Measurements from ENCODE around the gene NAT8L.
A peak's percentile ranks its signal among the peaks of the same experiment; 100 is the strongest.
"Not testable (repeated sequence)": the region's sequence is repeated elsewhere in the genome, so short reads cannot be mapped to it uniquely, and the experiment has no call there.

Gene NAT8L, protein sequence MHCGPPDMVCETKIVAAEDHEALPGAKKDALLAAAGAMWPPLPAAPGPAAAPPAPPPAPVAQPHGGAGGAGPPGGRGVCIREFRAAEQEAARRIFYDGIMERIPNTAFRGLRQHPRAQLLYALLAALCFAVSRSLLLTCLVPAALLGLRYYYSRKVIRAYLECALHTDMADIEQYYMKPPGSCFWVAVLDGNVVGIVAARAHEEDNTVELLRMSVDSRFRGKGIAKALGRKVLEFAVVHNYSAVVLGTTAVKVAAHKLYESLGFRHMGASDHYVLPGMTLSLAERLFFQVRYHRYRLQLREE

DNA sequence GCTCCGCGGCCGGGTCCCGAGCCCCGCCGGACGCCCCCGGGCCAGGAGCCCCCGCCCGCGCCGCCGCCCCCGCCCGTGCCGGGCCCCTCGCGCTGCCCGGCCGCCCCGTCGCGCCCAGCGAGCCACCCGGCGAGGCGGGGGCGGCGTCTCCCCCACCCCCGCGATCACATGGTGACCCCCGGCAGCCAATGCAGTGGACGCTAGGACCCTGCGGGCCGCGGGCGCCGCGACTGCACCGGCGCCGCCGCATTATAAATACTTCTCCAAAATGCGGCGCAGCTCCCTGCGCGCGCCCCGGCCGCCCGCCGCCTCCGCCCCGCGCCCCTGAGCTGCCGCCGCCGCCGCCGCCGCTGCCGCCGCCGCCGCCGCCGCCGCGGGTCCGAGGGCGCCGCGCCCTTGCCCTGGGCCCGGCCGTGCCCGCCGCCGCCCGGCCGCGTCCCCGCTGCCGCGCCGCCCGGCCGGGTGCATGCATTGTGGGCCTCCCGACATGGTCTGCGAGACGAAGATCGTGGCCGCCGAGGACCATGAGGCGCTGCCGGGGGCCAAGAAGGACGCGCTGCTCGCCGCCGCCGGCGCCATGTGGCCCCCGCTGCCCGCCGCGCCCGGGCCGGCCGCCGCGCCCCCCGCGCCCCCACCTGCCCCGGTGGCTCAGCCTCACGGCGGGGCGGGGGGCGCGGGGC is at the start of gene NAT8L:
TSS of gene NAT8L (plus strand) at position 282 of the 680 bp plus-strand sequence. CDS start at position 467, 185 bp downstream.
- no peak for DNase-seq

DNA sequence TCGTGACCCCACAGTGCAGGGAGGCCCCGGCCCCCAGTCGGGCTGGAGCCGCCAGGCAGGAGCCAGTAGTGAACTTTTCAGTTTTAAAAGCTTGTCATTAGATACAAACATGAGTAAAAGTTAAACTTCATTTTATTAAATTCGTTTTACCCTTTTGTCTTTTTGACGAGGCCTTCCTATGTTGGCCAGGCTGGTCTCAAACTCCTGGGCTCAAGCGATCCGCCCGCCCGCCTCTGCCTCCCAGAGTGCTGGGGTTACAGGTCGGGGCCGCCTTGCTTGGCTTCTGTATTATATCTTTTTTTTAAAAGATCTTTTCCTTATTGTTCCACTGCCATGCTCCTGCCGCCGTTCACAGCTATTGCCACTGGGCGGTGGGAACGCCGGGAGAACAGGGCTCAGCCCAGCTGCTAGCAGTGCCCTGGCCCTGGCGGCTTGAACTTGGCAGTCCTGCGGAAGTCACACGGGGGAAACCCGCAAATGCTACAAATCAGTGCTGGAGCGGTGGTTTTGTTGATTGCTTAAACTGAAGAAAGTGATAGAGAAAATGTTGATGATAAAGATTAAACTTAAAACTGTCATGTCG is 49.4 kb upstream of the NAT8L start:
- DNase-seq, result peak; percentile 64 to 68

DNA sequence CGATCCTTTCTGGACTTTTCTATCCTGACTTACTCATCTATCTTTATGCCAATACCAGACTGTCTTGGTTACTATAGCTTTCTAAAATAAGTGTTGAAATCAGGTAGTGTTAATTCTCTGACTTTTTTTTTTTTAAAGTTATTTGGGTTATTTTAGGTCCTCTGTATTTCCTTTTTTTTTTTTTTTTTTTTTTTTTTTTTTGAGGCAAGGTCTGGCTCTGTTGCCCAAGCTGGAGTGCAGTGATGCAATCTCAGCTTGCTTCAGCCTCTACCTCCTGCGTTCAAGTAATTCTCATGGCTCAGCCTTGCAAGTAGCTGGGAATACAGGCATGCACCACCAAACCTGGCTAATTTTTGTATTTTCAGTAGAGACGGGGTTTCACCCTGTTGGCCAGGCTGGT is 47.5 kb upstream of the NAT8L start:
- DNase-seq, result no peak

DNA sequence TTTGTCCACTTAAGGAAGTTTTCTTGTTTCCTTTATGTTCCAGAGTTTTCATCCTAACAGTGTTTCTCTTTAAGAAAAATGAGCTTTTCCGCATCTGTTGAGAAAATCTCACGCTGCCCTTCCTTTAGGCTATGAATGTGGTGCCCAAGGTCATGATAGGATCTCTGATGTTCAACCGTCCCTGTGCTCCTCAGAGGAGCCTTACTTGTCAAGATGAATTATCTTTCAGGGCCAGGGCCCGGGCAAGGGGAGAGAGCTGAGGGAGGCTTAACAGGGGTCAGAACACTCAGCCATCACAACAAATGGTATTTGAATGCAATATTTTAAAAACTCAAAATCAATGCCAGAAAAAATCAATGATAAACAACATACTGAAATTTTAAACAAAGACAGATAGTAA is 44.1 kb upstream of the NAT8L start:
- DNase-seq, result no peak

DNA sequence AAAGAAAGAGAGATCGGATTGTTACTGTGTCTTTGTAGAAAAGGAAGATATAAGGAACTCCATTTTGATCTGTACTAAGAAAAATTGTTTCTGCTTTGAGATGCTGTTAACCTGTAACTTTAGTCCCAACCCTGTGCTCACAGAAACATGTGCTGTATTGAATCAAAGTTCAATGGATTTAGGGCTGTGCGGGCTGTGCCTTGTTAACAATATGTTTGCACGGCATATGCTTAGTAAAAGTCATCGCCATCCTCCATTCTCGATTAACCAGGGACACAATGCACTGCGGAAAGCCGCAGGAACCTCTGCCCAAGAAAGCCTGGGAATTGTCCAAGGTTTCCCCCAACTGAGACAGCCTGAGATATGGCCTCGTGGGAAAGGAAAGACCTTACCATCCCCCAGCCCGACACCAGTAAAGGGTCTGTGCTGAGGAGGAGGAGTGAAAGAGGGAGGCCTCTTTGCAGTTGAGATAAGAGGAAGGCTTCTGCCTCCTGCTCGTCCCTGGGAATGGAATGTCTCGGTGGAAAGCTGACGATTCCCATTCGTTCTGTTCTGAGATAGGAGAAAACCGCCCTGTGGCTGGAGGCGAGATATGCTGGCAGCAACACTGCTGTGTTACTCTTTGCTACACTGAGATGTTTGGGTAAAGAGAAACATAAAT is 37.6 kb upstream of the NAT8L start:
- DNase-seq, result not testable (repeated sequence)

DNA sequence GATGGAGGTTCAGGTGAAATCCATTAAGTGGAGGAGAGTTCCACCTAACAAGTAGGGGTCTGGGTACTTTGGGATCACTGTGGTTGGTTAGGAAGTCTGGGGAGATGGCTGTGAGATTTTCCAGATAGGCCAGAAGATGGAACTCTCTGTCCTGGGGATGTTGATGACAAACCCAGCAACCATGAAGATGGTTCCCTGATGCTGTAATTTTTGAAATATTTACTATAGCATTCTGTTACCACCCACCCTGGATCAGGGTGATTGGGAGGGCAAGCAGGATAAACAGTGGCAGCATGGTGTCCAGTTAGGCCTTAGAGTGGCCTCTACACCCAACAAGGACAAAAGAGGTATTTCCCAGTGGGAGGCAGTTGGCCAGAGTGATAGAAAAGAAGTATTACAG is 34.4 kb upstream of the NAT8L start:
- DNase-seq, result no peak

DNA sequence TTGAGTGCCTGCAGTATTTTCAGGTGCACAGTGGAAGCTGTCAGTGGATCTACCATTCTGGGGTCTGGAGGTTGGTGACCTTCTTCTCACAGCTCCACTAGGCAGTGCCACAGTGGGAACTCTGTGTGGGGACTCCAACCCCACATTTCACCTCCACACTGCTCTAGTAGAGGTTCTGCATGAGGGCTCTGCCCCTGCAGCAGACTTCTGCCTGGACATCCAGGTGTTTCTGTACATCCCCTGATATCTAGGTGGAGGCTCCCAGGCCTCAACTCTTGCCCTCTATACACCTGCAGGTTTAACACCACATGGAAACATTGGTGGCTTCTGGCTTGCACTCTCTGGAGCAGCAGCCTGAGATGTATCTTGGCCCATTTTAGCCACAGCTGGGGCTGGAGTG is 33.3 kb upstream of the NAT8L start:
- no peak for DNase-seq

DNA sequence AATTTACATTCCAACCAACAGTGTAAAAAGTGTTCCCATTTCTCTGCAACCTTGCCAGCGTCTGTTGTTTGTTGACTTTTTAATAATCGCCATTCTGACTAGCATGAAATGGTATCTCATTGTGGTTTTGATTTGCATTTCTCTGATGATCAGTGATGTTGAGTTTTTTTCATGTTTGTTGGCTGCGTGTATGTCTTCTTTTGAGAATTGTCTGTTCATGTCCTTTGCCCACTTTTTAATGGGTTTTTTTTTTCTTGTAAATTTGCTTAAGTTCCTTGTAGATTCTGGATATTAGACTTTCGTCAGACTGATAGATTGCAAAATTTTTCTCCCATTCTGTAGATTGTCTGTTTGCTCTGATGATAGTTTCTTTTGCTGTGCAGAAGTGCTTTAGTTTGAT is 32.0 kb upstream of the NAT8L start:
- not testable (repeated sequence) for DNase-seq

DNA sequence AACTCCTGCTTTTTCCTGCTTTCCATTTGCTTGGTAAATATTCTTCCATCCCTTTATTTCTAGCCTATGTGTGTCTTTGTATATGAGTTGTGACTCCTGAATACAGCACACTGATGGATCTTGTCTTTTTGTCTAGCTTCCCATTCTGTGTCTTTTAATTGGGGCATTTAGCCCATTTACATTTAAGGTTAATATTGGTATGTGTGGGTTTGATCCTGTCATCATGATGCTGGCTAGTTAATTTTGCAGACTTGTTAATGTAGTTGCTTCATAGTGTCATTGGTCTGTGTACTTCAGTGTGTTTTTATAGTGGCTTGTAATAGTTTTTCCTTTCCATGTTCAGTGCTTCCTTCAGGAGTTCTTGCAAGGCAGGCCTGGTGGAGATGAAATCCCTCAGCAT is 28.0 kb upstream of the NAT8L start:
- not testable (repeated sequence) for DNase-seq

DNA sequence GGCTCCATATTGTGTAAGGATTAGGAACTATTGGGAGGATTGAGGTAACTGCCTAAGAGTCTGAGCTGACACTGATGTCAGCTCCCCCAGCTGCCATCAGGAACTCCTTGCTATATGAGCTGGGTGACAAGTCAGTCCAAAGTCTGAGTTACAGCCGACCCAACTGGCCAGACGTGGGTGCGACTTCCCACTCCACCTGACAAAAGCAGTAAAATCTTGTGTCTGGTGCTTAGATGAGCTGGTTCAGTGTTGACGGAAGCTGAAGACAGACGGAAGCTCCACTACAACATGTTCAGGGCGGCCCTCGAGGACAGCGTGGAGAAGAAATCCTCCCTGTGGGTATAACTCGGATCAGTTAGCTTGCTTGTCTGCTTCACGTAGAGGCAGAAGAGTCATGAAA is 22.8 kb upstream of the NAT8L start:
- DNase-seq, result no peak

DNA sequence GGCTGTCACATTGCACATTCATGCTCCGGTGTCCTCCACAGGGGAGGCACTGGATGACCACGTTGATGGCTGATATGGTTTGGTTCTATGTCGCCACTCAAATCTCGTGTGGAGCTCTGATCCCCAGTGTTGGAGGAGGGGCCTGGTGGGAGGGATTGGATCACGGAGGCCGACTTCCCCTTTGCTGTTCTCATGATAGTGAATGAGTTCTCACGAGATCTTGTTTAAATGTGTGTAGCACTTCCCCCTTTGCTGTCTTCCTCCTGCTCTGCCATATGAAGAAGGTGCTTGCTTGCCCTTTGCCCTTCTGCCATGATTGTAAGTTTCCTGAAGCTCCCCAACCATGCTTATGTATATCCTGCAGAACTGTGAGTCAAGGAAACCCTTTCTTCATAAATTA is 22.3 kb upstream of the NAT8L start:
- DNase-seq, result no peak

DNA sequence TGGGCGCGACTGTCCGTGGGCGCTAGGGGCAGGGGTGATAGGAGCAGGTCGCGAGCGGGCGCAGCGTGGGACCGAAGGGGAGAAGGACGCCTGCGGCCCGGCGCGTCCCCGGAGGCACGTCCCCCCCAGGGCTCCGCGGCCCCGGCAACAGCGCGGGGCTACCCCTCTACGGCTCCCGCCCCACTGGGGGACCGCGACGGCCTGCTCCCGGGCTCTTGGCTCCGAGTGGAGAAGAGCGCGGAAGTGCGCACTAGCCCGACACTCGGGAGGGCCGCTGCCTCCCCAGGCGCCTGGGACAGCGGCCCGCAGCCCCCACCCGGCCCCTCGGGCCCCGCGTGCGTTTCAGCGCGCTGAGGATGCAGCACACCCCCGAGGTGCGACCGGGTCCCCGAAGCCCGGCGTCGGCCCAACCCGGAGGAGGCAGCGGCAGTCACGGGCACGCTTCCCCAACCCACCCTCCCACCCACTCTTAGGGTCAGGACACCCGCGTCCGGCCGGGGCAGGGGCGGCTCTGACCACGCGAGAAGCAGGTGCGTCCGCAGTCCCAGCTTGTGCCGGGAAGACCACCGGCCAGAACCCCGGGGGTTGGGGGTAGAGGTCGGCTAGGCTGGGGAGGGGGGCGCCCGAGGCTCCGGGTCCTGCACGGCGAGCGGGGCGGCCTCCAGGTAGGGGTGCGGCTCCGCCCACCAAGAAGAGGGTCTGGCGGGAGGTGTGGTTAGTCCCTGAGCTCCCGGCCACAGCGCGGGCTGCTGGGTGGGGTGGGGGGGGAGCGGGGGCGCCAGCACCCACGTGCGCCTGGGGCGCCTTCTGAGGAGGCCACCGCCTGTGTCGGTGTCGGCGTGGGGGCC is 18.5 kb upstream of the NAT8L start:
- no peak for DNase-seq

DNA sequence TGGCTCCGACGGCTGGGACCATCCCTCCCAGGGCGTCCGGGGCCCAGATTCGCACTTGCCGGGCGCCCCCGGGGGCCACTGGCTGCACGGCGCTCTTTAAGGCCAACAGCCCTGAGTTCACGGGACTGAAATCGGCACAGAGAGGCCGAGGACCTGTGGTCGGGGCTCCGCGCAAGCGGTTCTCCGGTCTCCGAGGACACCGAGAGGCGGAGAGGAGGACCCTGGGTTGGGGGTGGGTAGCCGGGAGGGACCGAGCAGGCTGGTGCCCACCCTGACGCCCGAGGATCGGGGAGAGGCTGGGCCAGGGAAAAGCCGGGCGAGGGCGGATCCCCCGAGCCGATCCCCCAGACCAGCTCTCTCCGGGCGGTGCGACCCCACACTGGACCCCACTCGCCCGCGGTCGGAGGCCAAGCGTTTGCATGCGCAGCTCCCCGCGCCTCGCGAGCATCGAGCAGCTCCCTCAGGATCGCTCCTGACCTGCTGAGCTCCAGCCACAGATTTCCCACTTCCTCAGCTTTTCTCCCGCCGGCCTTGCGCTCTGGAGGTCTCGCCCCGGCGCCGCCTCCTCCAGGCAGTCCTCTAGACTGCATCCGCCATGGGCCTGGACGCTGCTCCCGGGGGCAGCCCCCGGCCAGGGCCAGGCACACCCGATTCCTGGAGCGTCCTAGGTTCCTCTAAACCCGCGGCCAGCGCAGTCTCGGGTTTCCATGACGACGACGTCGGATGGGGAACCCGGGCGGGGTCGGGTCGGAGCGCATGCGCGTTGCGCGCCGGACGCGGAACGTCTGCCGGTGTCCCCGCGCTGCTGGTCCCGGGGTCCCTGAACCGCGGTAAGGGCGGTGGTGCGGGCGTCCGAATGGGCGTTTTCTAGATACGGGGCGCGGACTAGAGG is 17.6 kb upstream of the NAT8L start:
- DNase-seq, result peak; percentile 90 to 91

DNA sequence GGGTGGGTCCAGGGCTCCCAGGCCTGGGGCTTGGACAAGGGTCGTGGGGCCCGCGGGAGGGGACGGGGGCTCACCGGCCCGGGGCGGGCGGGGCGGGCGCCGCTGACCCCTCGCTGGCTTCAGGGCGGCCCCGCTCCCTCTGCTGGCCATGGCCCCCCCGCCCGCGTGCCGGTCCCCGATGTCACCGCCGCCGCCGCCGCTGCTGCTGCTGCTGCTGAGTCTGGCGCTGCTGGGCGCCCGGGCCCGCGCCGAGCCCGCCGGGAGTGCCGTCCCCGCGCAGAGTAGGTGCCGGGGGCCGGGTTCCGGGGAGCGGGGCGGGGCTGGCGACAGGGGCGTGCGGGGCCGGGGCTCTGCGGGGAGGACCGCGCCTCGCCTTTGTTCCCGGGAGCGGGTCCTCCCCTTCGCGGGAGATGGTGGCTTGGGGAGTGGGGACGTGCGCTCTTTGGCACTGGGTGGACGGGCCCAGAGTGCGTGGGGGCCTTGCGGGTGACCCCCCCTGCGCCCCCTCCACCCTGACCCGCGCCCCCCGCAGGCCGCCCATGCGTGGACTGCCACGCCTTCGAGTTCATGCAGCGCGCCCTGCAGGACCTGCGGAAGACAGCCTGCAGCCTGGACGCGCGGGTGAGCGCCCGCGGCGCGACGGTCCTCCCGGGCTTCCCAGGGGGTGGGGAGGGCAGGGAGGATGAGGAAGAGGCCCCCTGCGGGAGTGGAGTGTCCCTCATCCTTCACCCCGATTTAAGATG is 16.8 kb upstream of the NAT8L start:
- peak in 1 of 2 experiments; percentile 60 for DNase-seq

DNA sequence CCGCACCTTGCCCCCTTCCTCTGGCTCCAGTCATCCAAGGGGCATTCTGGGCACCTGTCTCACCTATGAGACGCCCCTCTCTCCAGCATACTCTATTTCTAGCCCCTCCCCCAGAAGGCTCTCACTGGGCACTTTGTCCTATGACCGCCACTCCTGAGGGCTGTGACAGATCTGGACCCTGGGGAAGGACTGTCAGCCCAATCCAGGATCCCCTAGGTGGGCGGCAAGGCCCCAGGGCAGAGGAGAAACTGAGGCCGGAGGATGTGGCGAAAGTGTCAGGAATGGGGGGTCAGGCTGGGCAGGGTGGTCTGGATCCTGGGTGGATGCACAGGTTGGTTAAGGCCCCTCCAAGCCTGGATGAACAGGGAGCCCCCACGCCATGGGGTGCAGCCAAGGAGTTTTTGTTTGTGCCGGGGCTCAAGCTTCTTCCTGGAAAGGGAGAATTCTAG is 16.2 kb upstream of the NAT8L start:
- no peak for DNase-seq

DNA sequence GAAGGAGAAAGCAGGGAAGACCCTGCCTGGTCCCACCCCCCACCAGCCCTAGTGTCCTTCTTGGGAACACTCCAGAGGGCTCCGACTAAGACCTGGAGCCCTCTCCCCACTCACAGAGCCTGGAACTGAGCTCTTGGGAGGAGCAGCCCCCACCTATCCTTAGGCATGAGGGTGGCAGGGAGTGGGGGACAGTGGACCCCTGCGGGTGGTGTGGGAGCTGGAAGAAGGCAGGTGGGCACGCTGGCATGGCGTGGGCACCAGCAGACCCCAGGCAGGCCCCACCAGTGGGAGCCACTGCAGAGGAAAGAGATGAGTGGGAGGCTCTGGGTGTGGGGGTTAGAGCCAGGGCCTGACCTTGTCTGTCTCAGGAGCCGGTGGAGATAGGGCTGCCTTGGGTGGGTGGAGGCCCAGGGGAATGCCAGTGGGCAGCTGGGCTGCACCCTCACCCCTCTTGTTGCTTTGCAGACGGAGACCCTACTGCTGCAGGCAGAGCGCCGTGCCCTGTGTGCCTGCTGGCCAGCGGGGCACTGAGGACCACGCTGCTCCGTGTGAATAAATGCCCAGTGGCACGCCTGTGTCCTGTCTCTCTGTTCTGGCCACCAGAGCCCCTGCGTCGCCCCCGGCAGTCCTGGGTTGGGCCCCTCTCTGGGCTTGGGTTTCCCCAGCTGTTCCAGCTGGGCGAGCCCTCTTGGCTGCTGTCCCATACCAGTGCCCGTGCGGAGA is 15.6 kb upstream of the NAT8L start:
- no peak for DNase-seq

DNA sequence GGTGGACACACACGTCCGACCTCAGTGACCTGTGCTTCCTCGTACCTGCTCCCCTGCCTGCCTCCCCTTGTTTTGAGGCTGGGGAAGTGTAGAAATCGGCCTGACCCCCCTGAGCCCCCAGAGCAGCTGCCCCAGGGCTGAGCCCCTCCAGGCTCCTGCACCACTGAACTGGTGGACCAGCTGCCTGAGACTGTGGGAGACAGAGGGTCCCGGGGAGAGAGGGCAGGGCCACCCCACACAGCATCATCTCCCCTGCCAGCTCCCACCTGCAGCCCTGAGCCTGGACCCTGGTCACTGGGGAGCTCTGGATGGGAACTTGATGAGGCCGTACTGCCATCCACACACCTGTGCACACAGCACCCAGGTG is 15.0 kb upstream of the NAT8L start:
- no peak for DNase-seq

DNA sequence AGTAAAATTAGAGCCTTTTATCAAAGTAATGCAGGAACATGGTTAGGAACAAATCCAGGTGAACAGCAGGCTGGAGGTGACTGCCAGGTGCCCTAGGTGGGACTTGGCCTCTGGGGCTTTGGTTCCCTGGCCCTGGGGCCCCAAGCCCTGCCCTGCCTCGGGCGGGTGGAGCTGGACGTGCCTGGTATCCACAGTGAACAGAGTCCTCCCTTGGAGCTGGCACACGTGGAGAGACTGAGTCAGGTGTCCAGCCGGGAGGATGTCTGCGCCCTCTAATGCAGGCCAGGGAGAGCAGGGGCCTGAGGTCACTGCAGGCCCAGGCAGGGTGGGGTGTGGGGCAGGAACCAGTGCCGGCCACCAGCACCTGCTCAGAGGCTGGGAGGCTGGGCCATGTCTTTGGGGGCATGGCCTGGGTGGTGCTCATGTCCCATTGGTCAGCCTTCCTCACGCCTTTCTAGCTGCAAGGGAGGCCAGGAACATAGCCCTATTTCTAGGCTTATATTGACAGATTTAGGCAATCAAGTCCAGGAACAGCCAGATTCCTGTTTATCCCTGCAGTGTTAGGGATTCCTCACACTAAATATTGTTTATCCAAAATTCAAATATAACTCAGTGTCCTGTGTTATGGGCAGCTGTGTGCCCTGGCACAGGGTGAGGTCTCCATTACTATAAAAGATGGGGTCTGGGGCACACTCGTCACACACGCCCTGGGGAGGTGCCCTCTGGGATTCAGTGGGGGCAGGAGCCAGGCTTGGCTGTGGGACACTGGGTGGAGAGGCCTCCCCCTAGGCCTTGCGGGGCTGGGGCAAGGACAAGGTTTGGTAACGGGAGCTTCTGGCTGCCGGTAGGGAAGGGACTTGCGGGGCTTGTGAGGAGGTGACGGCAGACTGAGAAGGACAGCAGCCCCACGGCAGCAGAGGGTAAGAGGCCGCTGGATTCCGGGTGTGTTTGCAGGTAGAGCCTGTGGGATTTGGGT is 14.3 kb upstream of the NAT8L start:
- DNase-seq, result no peak

DNA sequence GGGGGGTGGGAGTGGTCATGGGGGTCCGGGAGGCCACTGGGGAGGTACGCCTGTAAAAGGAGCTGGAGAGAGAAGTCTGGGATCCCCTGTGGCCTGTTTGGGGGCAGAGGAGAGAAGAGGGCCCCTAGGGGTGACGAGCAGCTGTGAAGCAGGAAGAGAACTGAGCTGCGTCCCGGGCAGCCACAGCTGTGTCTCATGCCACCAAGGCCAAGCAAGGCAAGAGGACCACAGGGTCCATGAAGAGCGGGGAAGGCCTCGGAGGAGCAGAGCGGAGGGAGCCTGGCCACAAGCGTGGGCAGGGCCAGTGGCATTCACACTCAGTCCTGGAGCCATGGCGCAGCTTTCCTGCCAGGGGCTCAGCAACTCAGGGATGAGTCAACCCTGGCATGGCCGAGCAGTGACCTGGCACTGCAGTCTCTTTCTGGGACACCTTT is 13.6 kb upstream of the NAT8L start:
- no peak for DNase-seq
